GM15510 (cell line): ENCODE data around the gene C16orf92.
A peak's percentile ranks its signal among the peaks of the same experiment; 100 is the strongest.

Source experiments
- POLR2A ChIP-seq: IDR thresholded peaks from 3 replicates; pipeline ENCODE4 v1.6.1; 2011; ENCODE audit warnings: borderline replicate concordance; ENCODE audit not compliant: insufficient read length; ENCODE audit errors: extremely low read depth

C16orf92 gene, protein sequence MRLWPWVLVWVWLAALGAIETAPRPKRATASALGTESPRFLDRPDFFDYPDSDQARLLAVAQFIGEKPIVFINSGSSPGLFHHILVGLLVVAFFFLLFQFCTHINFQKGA

DNA sequence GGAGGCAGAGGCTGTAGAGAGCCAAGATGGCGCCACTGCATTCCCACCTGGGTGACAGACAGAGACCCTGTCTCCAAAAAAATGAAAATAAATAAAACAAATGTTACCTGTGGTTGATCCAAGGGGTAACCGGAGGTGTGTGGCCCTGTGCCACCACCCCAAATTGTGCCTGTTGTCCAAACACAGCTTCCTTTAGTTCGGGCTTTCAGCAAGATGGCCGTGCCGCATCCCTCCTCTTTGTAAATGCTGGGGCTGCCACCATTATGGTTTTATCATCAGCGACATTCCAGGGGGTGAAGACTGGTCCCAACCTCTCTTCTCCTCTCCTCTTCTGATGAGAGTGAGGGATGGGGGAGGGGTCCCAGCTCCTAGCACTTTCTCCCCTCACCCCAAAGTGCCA is at the start of gene C16orf92:
Gene C16orf92, plus strand, starts transcription at position 312 of the 400 bp plus-strand sequence. CDS start 143 bp downstream, outside the sequence.
- no peak for TF ChIP-seq POLR2A

DNA sequence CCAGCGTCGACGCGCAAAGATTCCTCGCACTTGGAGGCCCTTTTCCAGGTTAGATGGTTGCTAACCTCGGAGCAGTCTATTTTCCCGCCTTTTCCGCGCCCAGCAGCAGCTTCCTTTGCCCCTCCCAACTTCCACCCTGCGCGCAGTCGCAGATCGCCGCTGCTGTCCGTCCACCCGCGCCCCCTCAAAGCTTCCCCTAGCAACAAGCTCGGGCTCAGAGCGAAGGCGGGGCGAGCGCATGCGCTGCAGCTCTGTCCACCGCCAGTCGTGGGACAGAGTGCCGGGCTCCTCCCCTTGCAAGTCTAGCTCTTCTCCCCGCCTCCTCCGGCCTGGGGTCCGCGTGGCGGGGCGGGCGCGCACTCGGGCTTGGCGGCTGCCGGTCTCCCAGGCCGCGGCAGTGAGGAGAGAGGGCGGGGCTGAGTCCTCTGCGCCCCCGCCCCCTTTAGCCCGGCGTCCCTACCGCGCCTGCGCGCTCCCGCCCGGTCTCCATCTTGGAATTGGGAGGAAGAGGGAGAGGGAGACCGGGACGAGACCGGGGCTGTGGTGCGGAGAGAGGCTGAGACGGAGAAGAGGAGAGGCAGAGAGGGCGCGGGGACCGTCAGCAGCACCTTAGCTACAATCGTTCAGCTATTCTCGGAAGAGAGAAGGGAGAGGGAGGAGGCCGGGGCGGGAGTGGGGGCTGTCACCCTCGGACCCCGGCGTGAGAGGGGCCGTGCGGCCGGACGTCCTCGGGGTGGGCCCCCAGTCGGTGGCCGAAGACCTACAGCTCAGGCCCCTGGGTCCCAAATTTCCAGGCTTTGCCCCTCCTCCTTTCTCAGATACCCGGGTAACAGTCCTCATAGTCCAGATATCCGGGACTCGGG is 49.4 kb upstream of the C16orf92 start, which contains the start of gene TAOK2:
Gene TAOK2, plus strand, starts transcription at position 485 of the 863 bp plus-strand sequence. CDS start 3,905 bp downstream, outside the sequence.
- TF ChIP-seq POLR2A: peak; percentile 80

- peak; percentile 24 for TF ChIP-seq POLR2A
Observed at GRCh38 chr16:29974291-29975133, 48.5 kb upstream of the C16orf92 start.

GRCh38 chr16:29975134-29975538 is 47.9 kb upstream of the C16orf92 start:
- no peak for TF ChIP-seq POLR2A

GRCh38 chr16:29975811-29976511 is 47.0 kb upstream of the C16orf92 start:
- no peak for TF ChIP-seq POLR2A

- TF ChIP-seq POLR2A: no peak
Observed at GRCh38 chr16:29977063-29977825, 45.8 kb upstream of the C16orf92 start.

DNA sequence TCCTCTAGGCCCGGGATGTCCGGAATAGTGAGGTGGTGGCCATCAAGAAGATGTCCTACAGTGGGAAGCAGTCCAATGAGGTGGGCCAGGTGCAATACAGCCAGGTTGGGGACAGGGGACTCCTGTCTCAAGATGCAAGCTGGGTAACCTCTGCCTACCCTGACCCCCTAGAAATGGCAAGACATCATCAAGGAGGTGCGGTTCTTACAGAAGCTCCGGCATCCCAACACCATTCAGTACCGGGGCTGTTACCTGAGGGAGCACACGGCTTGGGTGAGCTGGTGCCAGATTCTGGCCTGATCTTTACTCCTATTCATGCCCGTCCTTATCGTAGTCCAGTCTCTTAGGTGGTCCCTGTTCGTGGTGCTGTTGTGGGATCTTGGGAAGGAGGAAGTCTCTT is 44.9 kb upstream of the C16orf92 start:
- TF ChIP-seq POLR2A: no peak

DNA sequence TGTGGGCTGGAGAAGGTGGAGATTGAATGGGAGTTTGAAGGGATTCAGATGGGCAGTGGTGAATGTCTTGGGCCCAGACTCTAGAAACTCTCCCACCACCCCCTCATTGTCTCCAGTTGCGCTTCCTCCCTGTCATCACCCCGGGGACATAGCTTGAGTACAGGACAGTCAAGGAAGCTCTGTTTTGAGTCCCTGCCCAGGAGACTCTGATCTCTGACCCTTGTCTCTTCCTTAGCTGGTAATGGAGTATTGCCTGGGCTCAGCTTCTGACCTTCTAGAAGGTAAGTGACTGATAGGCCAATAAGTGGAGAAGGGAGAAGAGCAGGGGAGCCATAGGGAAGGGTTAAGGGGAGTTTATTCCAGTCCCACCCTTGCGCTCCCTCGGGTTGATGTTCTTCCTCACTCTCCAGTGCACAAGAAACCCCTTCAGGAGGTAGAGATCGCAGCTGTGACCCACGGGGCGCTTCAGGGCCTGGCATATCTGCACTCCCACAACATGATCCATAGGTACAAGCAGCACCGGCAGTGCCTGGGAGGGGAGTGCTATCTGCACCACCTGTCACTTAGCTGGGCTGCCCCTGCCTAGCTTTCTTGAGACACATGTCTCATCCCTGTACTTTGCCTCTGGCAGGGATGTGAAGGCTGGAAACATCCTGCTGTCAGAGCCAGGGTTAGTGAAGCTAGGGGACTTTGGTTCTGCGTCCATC is 44.3 kb upstream of the C16orf92 start:
- TF ChIP-seq POLR2A: no peak

- TF ChIP-seq POLR2A: no peak
Observed at GRCh38 chr16:29982560-29983419, 40.2 kb upstream of the C16orf92 start.

- no peak for TF ChIP-seq POLR2A
Observed at GRCh38 chr16:29983420-29984136, 39.4 kb upstream of the C16orf92 start.

GRCh38 chr16:29984137-29984763 is 38.7 kb upstream of the C16orf92 start:
- TF ChIP-seq POLR2A: no peak
